ENCODE results near the gene FFAR3.

GRCh38 chr19:35368378-35368777 is 10.1 kb downstream of the FFAR3 start:
- TF ChIP-seq CTCF (IDR thresholded peaks at IDR 0.05) (no peak), POLR2AphosphoS5 (IDR thresholded peaks at IDR 0.05) (no peak), EP300 (IDR thresholded peaks at IDR 0.05) (no peak)

Data from suprapubic skin (tissue), 4 donors.